CD4-positive, alpha-beta T cell (primary cell): ENCODE measurements around the gene UPK1B. TPM values are rescaled to one million over a fixed set of nuclear protein-coding genes. Genes with fewer than 3 reads are reported as not detected.

Experiments used
- ATAC-seq: fragments of 200-7000 bp; cut with Tn5 transposase; one replicate; pipeline ENCODE4 v1.10.0; 2022; ENCODE audit warnings: mild to moderate bottlenecking; ENCODE audit not compliant: poor library complexity
- CTCF ChIA-PET: fragments of 350-600 bp; sonication (Branson Sonifier 250); formaldehyde crosslinking; loops from one replicate; lab custom pipeline; 2021; ENCODE audit warnings: antibody characterized with exemption, inconsistent platforms; lab: Charles Lee
- POLR2A ChIA-PET: fragments of 350-600 bp; sonication (Branson Sonifier 250); formaldehyde crosslinking; loops from one replicate; lab custom pipeline; 2021; ENCODE audit warnings: antibody characterized with exemption, inconsistent platforms; lab: Charles Lee
- DNase-seq, 14 experiments: peaks; one replicate each; pipeline ENCODE4 v3.0.0-alpha.2; 2013 to 2020; ENCODE audit warnings: mixed read lengths in 2 of 14
- H3K27ac ChIP-seq, 2 donors: one replicate each; pipeline versions ENCODE4 v1.5.1 to v1.7.0; 2013; ENCODE audit warnings: low read length in 2 of 2, low read depth in 1 of 2, mild to moderate bottlenecking in 1 of 2
- H3K27me3 ChIP-seq, 2 experiments: 1 replicate in 1 of 2; 2 replicates in 1 of 2; pipeline versions ENCODE4 v1.6.1 to v1.7.0; 2013; ENCODE audit warnings: low read length in 2 of 2, control low read depth in 1 of 2, mild to moderate bottlenecking in 1 of 2, moderate library complexity in 1 of 2; ENCODE audit not compliant: insufficient read depth in 2 of 2, control insufficient read depth in 1 of 2
- H3K36me3 ChIP-seq: one replicate; pipeline ENCODE4 v1.6.1; 2013; ENCODE audit warnings: low read length, control low read depth; ENCODE audit not compliant: insufficient read depth
- H3K4me1 ChIP-seq: one replicate; pipeline ENCODE4 v1.6.1; 2013; ENCODE audit warnings: low read length, control low read depth; ENCODE audit not compliant: insufficient read depth
- H3K4me3 ChIP-seq: one replicate; pipeline ENCODE4 v1.5.1; 2013; ENCODE audit warnings: mild to moderate bottlenecking, low read length, moderate library complexity
- H3K9me3 ChIP-seq, 2 experiments: 1 replicate in 1 of 2; 2 replicates in 1 of 2; pipeline versions ENCODE4 v1.6.1 to v1.7.0; 2013; ENCODE audit warnings: low read length in 2 of 2, mild to moderate bottlenecking in 2 of 2, control low read depth in 1 of 2, moderate library complexity in 1 of 2; ENCODE audit not compliant: control insufficient read depth in 1 of 2, insufficient read depth in 1 of 2
- H3K27ac Mint-ChIP-seq: one replicate; pipeline ENCODE4 v1.8.0; 2020; ENCODE audit warnings: mixed read lengths
- H3K27me3 Mint-ChIP-seq: one replicate; pipeline ENCODE4 v1.8.0; 2021; ENCODE audit warnings: mixed read lengths
- H3K36me3 Mint-ChIP-seq: one replicate; pipeline ENCODE4 v1.8.0; 2021; ENCODE audit warnings: low read depth, mixed read lengths
- H3K4me1 Mint-ChIP-seq: one replicate; pipeline ENCODE4 v1.8.0; 2021; ENCODE audit warnings: low read depth, mixed read lengths
- H3K4me3 Mint-ChIP-seq: one replicate; pipeline ENCODE4 v1.8.0; 2020; ENCODE audit warnings: mild to moderate bottlenecking, mixed read lengths
- H3K9me3 Mint-ChIP-seq: one replicate; pipeline ENCODE4 v1.8.0; 2020; ENCODE audit warnings: mixed read lengths
- CTCF ChIP-seq: fragments of 200-600 bp; IDR thresholded peaks from one replicate; pipeline ENCODE4 v1.8.0; 2022; ENCODE audit warnings: antibody characterized with exemption, mild to moderate bottlenecking
- intact Hi-C, 2 experiments: fragments of 100-400 bp; cut with DNase I in 1 of 2; cut with micrococcal nuclease in 1 of 2; formaldehyde crosslinking; loops; one replicate each; pipeline versions ENCODE4 v1.15.1 to v1.9.0; 2023 to 2025; cut with DNase I, micrococcal nuclease
- total RNA-seq, 174 experiments: library from RNA in 2 of 174; stranded (reverse) in 2 of 174; gene quantifications; one replicate each; pipeline ENCODE4 v1.2.3 and lab custom pipeline; 2021 to 2026

The UPK1B gene
- total RNA-seq, 2 experiments from 2014 or later = not detected

- no peak overlapping the region for H3K27ac ChIP-seq
- DNase-seq (no peak), ATAC-seq (no peak)
- Mint-ChIP-seq H3K4me3 (no peak overlapping the region), H3K9me3 (no peaks in the 10 kb centered on the region), H3K27me3 (peaks cover 13% of the 10 kb centered on the region), H3K27ac (no peak overlapping the region), H3K36me3 (no peaks in the 10 kb centered on the region), H3K4me1 (no peaks in the 10 kb centered on the region)
- H3K4me1 ChIP-seq = no peaks in the 10 kb centered on the region
- POLR2A ChIA-PET = no interaction called here
- CTCF ChIA-PET = no interaction called here
- H3K36me3 ChIP-seq = no peaks in the 10 kb centered on the region
- intact Hi-C loops = no loop called here
- H3K4me3 ChIP-seq = no peak overlapping the region
- no peaks in the 10 kb centered on the region for H3K9me3 ChIP-seq
- no peaks in the 10 kb centered on the region for H3K27me3 ChIP-seq
- TF ChIP-seq CTCF = no peak
Measured at GRCh38 chr3:119181765-119182164, 8.4 kb downstream of the UPK1B start.

- Mint-ChIP-seq H3K9me3 (no peaks in the 10 kb centered on the region), H3K4me1 (no peaks in the 10 kb centered on the region), H3K4me3 (no peak overlapping the region), H3K27ac (no peak overlapping the region), H3K27me3 (peaks cover 4% of the 10 kb centered on the region), H3K36me3 (no peaks in the 10 kb centered on the region)
- CTCF ChIA-PET = no interaction called here
- POLR2A ChIA-PET = no interaction called here
- no peak for ATAC-seq
- intact Hi-C loops = no loop called here
- Histone ChIP-seq H3K36me3 (no peaks in the 10 kb centered on the region), H3K27ac (no peak overlapping the region), H3K4me1 (no peaks in the 10 kb centered on the region), H3K9me3 (no peaks in the 10 kb centered on the region), H3K4me3 (no peak overlapping the region), H3K27me3 (no peaks in the 10 kb centered on the region)
- no peak for DNase-seq
- TF ChIP-seq CTCF = no peak
Measured at GRCh38 chr3:119184111-119184510, 10.7 kb downstream of the UPK1B start.

- Histone ChIP-seq H3K9me3 (no peaks in the 10 kb centered on the region), H3K4me3 (no peak overlapping the region), H3K27me3 (no peaks in the 10 kb centered on the region), H3K36me3 (no peaks in the 10 kb centered on the region), H3K4me1 (no peaks in the 10 kb centered on the region), H3K27ac (no peak overlapping the region)
- intact Hi-C loops = no loop called here
- no peak for ATAC-seq
- H3K27ac Mint-ChIP-seq = no peak overlapping the region
- peaks cover 4% of the 10 kb centered on the region for H3K27me3 Mint-ChIP-seq
- no peaks in the 10 kb centered on the region for H3K9me3 Mint-ChIP-seq
- TF ChIP-seq CTCF = no peak
- H3K36me3 Mint-ChIP-seq = no peaks in the 10 kb centered on the region
- POLR2A ChIA-PET = no interaction called here
- H3K4me3 Mint-ChIP-seq = no peak overlapping the region
- no peak for DNase-seq
- CTCF ChIA-PET = no interaction called here
- H3K4me1 Mint-ChIP-seq = no peaks in the 10 kb centered on the region
Measured at GRCh38 chr3:119184796-119185570, 11.6 kb downstream of the UPK1B start.
